Vagina (tissue), 2 donors: ENCODE results near the gene SEPHS1.

Experiments
- CTCF ChIP-seq, 3 experiments: fragments of 450-650 bp in 2 of 3; fragments of 200-600 bp in 1 of 3; sonication (generic) in 1 of 3; IDR thresholded peaks; one replicate each; pipeline ENCODE4 v1.5.1; 2017 to 2019; ENCODE audit warnings: antibody characterized with exemption in 3 of 3, mild to moderate bottlenecking in 2 of 3, moderate library complexity in 2 of 3
- POLR2A ChIP-seq, 2 donors: fragments of 450-650 bp; IDR thresholded peaks; one replicate each; pipeline ENCODE4 v1.6.1; 2017; ENCODE audit warnings: antibody characterized with exemption in 2 of 2, mild to moderate bottlenecking in 2 of 2, moderate library complexity in 2 of 2
- POLR2AphosphoS5 ChIP-seq, 2 donors: sonication (generic); formaldehyde crosslinking; IDR thresholded peaks; one replicate each; pipeline ENCODE4 v1.9.0; 2017; ENCODE audit warnings: antibody characterized with exemption in 2 of 2, mild to moderate bottlenecking in 2 of 2, low read depth in 1 of 2; ENCODE audit not compliant: insufficient read depth in 1 of 2

DNA sequence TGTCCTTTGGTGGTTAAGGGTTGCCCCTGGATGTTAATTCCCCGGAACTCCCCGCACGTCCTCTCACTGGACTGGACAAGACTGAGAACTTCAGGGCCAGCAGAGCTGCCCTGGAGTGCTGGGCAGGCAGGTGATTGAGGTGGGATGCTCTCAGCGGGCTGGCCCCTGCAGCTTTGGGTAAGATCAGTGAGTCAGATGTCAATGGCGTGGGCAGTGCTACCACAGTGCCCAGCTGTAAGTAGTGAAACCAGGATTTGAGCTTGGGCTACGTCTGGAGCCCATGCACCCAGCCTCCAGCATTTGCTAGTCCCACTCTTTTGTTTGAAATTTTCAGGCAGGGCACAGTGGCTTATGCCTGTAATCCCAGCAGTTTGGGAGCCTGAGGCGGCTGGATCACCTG, 6.7 kb upstream of the SEPHS1 start:
- TF ChIP-seq POLR2A (IDR thresholded peaks at IDR 0.05) (no peak), CTCF (IDR thresholded peaks at IDR 0.05) (no peak), POLR2AphosphoS5 (IDR thresholded peaks at IDR 0.05; ENCODE audit: insufficient read depth in 1 of 2, low read depth in 1 of 2) (no peak)
